ENCODE results near the gene DOCK3.
"Not testable (repeated sequence)": the region's sequence is repeated elsewhere in the genome, so short reads cannot be mapped to it uniquely, and the experiment has no call there.

Gene DOCK3

DNA sequence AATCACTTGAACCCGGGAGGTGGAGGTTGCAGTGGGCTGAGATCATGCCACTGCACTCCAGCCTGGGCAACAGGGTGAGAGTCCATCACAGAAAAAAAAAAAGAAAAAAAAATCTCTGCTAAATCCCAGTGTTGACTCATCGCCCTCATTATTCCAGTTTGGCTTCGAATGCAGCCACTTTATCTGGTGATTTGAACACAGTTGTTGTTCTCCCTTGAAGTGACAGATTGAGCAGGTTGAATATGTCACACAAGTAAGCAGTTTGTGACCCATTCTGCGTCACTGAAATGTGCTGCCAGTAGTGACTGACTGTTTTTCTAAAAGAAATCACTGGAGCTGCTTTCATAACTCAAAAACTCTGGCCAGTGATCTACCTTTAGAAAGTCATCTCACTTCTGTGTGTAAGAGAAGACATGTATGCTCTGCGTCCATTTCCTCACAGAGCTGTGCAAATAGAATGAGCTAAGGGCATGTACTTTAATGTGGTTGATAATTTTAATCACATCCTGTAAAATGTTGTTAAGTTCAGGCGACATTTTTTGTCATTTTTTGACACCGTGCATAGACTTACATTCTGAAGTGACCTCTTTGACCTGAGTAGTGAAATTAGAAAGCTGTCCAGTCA lies 12.5 kb downstream of the DOCK3 start:
- no peak for DNase-seq

DNA sequence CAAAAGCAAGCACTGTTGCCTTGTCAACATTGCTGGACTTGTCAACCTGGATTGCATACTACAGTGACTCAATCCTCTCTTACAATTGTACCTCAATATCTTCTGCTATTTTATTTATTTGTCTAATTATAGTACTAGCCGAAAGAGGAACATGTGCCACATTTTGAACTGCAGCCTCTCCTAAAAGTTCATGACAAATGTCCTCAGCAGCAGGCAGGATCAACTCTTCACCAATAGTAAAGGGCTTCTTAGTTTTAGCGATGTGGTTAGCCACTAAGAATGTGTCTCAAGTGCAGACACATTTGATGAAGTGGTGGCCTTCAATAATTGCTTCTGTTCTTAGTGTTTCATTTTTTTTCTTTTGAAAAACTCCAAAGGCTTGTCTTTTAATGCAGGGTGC lies 13.2 kb downstream of the DOCK3 start:
- no peak for DNase-seq

DNA sequence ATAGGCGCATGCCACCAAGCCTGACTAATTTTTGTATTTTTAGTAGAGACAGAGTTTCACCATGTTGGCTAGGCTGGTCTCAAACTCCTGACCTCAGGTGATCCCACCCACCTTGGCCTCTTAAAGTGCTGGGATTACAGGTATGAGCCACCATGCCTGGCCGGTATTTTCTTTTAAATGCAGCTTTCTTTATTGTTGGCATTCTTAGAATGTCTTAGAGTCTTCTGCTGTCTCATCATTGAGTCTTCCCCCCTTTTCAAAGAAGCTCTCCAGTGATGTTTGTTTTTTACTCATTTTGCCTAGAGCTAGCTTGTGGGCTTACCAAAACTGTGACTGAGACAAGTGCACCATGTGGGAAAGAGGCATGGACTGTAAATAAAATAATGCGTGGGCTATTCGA lies 13.9 kb downstream of the DOCK3 start:
- DNase-seq, result not testable (repeated sequence)

DNA sequence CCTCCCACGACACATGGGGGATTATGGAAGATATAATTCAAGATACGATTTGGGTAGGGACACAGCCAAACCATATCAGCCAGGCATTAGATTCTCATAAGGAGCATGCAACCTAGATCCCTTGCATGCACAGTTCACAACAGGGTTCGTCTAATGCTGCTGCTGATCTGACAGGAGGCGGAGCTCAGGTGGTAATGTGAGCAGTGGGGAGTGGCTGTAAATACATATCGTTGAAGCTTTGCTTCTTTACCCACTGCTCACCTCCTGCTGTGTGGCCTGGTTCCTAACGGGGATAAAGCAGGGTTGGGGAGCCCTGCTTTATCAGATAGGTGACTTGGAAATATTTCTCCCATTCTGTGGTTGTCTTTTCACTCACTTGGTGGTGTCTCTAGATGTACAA lies 14.8 kb downstream of the DOCK3 start:
- DNase-seq, result no peak

DNA sequence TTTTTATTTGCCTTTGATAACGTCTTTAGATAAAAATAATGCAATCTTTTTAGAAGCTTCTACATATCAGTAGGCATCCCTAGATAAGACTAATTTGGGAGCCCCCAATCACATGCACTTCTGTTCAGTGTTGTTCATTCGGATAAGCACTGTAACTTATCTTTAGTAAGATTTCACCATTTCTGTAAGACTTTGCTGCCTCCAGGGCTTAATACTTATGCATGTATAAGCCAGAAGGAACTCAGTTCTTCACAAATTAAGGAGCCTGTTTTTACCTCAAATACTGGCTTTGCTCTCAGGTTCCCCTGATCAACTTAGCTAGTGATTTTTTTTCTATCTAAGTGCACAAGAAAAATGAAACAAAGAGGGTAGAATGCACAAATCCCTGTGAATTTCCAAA lies 20.3 kb downstream of the DOCK3 start:
- DNase-seq, result no peak

- no peak for DNase-seq
Measured at GRCh38 chr3:50696276-50696675, 21.5 kb downstream of the DOCK3 start.

DNA sequence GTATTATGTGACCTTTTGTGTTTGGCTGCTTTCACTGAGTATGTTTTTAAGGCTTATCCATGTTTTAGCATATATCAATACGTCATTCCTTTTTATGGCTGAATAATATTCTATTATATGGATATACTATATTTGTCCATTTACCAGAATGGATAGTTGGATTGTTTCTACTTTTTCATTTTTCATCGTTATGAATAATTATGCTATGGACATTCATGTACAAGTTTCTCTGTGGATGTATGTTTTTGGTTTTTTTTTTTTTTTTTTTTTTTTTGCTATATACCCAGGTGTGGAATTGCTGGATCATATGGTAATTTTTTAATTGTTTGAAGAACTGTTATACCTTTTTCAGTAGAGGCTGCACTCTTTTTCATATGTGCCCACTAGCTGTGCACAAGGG lies 23.5 kb downstream of the DOCK3 start:
- DNase-seq, result no peak

- DNase-seq, result no peak
Measured at GRCh38 chr3:50708620-50709019, 33.9 kb downstream of the DOCK3 start.

- no peak for DNase-seq
Measured at GRCh38 chr3:50714946-50715345, 40.2 kb downstream of the DOCK3 start.

DNA sequence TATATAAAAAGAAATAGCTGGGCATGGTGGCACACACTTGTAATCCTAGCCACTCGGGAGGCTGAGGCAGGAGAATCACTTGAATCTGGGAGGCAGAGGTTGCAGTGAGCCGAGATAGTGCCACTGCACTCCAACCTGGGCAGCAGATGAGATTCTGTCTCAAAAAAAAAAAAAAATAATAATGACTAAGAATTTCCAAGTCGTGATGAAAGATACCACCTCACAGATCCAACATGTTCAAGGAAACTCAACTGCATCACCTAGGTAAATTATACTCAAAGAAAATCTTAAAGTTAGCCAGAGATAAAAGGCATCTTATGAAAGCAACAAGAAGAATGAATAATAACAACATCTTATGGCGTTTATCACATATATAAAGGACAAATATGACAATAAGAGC lies 50.1 kb downstream of the DOCK3 start:
- no peak for DNase-seq

DNA sequence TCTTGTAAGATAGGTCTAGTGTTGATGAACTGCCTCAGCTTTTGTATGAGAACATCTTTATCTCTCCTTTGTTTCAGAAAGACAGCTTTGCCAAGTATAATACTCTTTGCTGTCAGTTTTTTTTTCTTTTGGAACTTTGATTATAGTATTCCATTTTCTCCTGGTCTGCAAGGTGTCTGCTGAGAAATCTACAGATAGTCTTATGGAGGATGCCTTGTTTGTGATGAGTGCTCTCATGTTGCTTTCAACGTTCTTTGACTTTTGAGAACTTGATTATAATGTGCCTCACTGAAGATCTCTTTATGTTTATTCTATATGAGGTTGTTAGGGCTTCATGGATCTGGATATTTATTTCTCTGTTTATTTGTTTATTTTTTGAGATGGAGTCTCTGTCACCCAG lies 60.3 kb downstream of the DOCK3 start:
- no peak for DNase-seq

GRCh38 chr3:50737193-50737905 lies 62.6 kb downstream of the DOCK3 start:
- DNase-seq, result no peak

- DNase-seq, result no peak
Measured at GRCh38 chr3:50737906-50738598, 63.3 kb downstream of the DOCK3 start.

DNA sequence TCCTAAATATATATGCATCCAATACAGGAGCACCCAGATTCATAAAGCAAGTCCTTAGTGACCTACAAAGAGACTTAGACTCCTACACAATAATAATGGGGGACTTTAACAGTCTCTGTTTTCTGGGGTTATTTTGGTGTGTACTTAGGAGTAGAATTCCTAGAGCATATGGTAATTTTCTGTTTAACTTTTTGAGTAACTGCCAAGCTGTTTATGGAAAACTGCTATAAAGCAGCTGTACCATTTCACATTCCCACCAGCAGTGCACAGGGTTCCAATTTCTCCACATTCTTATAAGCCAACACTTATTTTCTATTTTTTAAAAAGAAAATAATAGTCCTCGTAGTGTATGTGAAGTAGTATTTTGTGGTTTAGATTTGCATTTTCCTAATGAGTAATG lies 68.9 kb downstream of the DOCK3 start:
- DNase-seq, result no peak

- no peak for DNase-seq
Measured at GRCh38 chr3:50749822-50750221, 75.1 kb downstream of the DOCK3 start.

DNA sequence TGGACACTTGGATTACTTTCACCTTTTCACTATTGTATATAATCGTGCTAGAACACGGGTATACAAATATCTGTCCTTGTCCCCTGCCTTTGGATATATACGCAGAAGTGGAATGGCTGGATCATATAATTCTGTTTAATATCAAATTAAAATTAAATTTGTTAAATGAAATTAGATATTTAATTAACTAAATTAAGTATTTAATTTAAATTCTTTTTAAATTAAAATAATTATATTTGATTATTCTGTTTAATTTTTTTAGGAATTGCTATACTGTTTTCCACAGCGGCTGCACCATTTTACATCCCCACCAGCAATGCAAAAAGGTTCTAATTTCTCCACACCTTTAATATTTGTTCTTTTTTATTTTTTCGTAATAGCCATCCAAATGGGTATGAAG lies 84.3 kb downstream of the DOCK3 start:
- no peak for DNase-seq

- DNase-seq, result no peak
Measured at GRCh38 chr3:50777680-50778079, 103.0 kb downstream of the DOCK3 start.

DNA sequence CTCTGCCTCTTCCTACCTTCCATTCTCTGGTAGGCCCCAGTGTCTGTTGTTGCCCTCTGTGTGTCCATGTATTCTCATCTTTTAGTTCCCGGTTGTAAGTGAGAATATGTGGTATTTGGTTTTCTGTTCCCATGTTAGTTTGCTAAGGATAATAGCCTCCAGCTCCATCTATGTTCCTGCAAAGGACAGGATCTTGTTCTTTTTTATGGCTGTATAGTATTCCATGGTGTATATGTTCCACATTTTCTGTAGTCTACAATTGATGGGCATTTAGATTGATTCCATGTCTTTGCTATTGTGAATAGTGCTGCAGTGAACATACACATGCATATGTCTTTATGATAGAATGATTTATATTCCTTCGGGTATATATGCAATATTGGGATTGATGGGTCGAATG lies 107.0 kb downstream of the DOCK3 start:
- DNase-seq, result not testable (repeated sequence)

DNA sequence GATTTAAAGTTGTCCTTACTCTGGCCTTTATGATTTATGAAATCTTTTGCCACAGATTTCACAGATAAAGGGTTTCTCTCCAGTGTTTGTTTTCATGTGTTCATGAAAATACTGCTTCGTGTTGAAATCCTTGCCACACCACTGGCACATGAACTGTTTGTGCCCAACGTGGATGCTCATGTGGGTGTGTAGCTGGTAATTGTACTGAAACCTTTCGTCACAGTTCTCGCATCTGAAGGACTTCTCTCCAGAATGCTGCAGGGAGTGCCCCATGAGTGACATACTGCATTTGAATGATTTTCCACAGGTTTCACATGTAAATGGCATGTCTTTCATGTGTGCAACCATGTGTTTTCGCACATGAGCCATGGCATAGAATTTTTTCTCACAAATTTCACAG lies 111.9 kb downstream of the DOCK3 start:
- DNase-seq, result no peak

DNA sequence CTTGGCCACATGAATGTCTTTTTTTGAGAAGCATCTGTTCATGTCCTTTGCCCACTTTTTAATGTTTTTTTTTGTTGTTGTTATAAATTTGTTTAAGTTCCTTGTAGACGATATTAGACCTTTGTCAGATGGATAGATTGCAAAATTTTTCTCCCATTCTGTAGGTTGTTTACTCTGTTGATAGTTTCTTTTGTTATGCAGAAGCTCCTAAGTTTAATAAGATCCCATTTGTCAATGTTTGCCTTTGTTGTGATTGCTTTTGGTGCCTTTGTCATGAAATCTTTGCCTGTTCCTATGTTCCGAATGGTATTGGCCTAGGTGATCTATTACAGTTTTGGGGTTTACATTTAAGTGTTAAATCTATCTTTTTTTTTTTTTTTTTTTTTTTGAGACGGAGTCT lies 116.2 kb downstream of the DOCK3 start:
- DNase-seq, result not testable (repeated sequence)

GRCh38 chr3:50792568-50792967 lies 117.8 kb downstream of the DOCK3 start:
- no peak for DNase-seq

DNA sequence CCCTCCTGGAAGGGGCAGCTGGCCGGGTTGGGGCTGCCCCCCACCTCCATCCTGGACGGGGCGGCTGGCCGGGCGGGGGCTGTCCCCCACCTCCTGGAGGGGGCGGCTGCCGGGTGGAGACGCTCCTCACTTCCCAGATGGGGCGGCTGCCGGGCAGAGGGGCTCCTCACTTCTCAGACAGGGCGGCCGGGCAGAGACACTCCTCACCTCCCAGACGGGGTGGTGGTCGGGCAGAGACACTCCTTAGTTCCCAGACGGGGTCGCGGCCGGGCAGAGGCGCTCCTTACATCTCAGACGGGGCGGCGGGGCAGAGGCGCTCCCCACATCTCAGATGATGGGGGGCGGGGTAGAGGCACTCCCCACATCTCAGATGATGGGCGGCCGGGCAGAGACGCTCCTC lies 129.1 kb downstream of the DOCK3 start:
- DNase-seq, result not testable (repeated sequence)

DNA sequence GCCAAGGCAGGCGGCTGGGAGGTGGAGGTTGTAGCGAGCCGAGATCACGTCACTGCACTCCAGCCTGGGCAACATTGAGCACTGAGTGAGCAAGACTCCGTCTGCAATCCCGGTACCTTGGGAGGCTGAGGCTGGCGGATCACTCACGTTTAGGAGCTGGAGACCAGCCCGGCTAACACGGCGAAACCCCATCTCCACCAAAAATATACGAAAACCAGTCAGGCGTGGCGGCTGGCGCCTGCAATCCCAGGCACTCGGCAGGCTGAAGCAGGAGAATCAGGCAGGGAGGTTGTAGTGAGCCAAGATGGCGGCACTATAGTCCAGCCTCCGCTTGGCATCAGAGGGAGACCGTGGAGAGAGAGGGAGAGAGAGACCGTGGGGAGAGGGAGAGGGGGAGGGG lies 129.6 kb downstream of the DOCK3 start:
- not testable (repeated sequence) for DNase-seq

DNA sequence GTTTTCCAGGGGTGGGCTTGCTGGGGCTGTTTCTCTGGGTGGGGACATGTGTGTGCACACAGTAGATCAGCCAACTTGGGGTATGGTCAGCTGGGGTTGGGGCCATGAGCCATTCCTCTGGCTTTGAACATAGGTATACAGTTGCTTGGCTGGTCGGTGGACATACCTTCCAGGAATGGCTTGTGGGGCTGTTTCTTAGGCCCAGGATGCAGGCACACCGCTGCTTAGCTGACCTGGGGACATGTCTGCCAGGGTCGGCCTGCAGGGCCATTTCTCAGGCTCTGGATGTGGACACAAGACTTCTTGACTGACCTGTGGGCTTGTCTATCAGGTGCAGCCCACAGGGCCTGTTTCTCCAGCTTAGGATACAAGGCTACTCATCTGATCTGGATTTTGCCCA lies 130.6 kb downstream of the DOCK3 start:
- no peak for DNase-seq

Data from activated naive CD4-positive, alpha-beta T cell (primary cell).